Bronchial epithelial cell (primary cell): Measurements from ENCODE around the gene GMPPB. TPM values are rescaled to one million over a fixed set of nuclear protein-coding genes. Genes with fewer than 3 reads are reported as not detected.

Source experiments
- DNase-seq: peaks from one replicate; pipeline ENCODE4 v3.0.0-alpha.2; 2010; ENCODE audit warnings: low read depth
- FAIRE-seq: peaks from 2 replicates; lab custom pipeline; 2011; peaks lifted over from hg19 to GRCh38; lab: Jason Lieb, UNC
- H3K27me3 ChIP-seq: 2 replicates; pipeline ENCODE4 v1.5.1; 2011; ENCODE audit warnings: low read length; ENCODE audit not compliant: control insufficient read depth, insufficient read depth
- H3K36me3 ChIP-seq: 2 replicates; pipeline ENCODE4 v1.5.1; 2011; ENCODE audit warnings: low read length; ENCODE audit not compliant: control insufficient read depth, insufficient read depth
- H3K4me3 ChIP-seq: 2 replicates; pipeline ENCODE4 v1.5.1; 2011; ENCODE audit warnings: mild to moderate bottlenecking, low read depth, low read length, control low read depth
- CTCF ChIP-seq: IDR thresholded peaks from 2 replicates; pipeline ENCODE4 v1.5.1; 2011; ENCODE audit warnings: mild to moderate bottlenecking, moderate library complexity, low read length, control low read depth, inconsistent platforms; ENCODE audit not compliant: insufficient read depth, severe bottlenecking
- total RNA-seq: library from RNA; depleted of rRNA; stranded (reverse); fragments of >200 nt; gene quantifications from 2 replicates; pipeline ENCODE4 v1.2.1, GENCODE V29; 2014

Gene GMPPB
- total RNA-seq, 1 donor from 2014 or later: 57.7 TPM

GRCh38 chr3:49670940-49671290, 52.8 kb downstream of the GMPPB start:
- no peak for DNase-seq
- peak; percentile 66 for FAIRE-seq
- H3K36me3 ChIP-seq: peaks cover 4% of the 10 kb centered on the region
- no peaks in the 10 kb centered on the region for H3K27me3 ChIP-seq
- H3K4me3 ChIP-seq: no peak overlapping the region
- TF ChIP-seq CTCF: no peak

Other genes with a start within 250 kb of the GMPPB start
- under 0.01 TPM in 1 of 2 replicates, not detected in the other for gene BSN, start 169.5 kb downstream of the GMPPB start, total RNA-seq
- gene APEH, start 49.6 kb downstream of the GMPPB start, total RNA-seq: 156 and 163 TPM in 2 replicates
- 4.7 and 7.6 TPM in 2 replicates for gene MST1, start 34.5 kb downstream of the GMPPB start, total RNA-seq
- gene RNF123, start 34.4 kb downstream of the GMPPB start, total RNA-seq: 17.6 and 21.5 TPM in 2 replicates
- gene AMIGO3, start 4.3 kb downstream of the GMPPB start, total RNA-seq: not detected in 2 replicates
- gene IP6K1, start 62.6 kb upstream of the GMPPB start, total RNA-seq: 20.3 and 27.1 TPM in 2 replicates
- not detected in 2 replicates for gene CDHR4, start 75.9 kb upstream of the GMPPB start, total RNA-seq
- gene INKA1, start 79.3 kb upstream of the GMPPB start, total RNA-seq: 19.5 and 21.6 TPM in 2 replicates
- 0.53 and 0.64 TPM in 2 replicates for gene UBA7, start 90.0 kb upstream of the GMPPB start, total RNA-seq
- 0.79 and 1.2 TPM in 2 replicates for gene TRAIP, start 132.6 kb upstream of the GMPPB start, total RNA-seq
- gene CAMKV, start 146.0 kb upstream of the GMPPB start, total RNA-seq: 0.13 and 0.26 TPM in 2 replicates
- 20.4 and 33.7 TPM in 2 replicates for gene MST1R, start 179.9 kb upstream of the GMPPB start, total RNA-seq
- gene MON1A, start 205.9 kb upstream of the GMPPB start, total RNA-seq: 9.1 and 15.8 TPM in 2 replicates
- gene RBM6, start 216.2 kb upstream of the GMPPB start, total RNA-seq: 35.5 and 42.2 TPM in 2 replicates